NOMO-1 treated with dmso at 0.1 percent for 144 hours (cell line): ENCODE data around the gene DNAH2.

Experiments
- DNase-seq: peaks from one replicate; lab custom pipeline; 2025; ENCODE audit not compliant: unreplicated experiment; lab: John Stamatoyannopoulos, UW

Gene DNAH2

DNA sequence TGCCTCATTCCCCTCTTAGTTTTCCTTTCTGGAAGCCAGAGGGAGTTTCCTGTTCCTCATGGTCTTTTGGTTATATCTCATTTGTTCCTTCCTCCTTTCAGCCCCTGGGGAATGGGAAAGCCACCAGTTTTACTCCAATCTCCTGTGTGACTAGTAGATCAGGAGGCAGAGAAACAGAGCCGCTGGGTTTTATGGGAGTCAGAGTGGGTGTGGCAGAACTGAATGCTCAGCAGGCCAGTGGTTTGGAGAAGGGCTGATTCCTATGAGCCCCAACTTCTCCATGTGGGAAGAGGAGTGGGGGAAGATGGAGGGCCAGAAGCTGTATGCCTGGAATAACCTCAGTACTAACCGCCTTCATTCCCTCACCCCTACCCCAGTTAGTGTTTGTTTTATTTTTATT, 4.1 kb downstream of the DNAH2 start:
- DNase-seq: no peak

DNA sequence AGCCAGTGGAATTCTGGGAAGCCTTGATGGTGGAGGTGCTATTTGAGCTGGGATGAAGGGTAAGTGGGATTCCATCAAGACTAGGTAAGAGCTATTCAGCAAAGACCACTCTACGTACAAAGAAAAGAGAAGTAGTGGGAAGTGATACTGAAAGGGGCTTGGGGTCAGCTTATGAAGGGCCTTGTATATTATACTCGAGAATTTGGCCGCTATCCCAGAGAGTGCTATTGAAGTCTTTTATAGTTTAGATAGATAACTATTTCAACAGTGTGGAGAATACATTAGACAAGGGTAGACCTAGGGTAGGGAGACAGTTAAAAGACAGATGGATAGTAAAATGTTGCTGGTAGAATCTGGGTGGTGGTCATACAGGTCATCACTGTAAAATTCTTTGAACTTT, 10.3 kb downstream of the DNAH2 start:
- no peak for DNase-seq

GRCh38 chr17:7729816-7730215, 12.3 kb downstream of the DNAH2 start:
- DNase-seq: no peak

DNA sequence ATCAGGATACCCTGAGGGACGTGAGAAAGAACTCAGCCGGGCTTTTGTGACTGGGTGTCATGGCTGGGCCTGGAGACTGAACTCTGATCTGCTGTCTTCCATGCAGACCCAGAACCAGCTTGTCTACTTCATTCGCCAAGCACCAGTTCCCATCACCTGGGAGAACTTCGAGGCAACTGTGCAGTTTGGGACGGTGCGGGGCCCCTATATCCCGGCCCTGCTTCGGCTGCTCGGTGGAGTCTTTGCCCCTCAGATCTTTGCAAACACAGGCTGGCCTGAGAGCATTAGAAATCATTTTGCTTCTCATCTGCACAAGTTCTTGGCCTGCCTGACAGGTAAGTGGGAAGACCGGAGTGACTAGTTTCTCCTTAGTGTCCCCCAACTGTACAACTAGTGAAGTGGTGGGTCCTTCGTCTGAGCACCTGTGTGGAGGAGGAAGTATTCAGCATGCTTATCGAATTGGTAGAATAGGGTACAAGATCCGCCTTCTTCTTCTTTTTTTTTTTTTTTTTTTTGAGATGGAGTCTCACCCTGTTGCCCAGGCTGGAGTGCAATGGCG, 15.5 kb downstream of the DNAH2 start:
- DNase-seq: no peak

- no peak for DNase-seq
Observed at GRCh38 chr17:7737601-7738000, 20.1 kb downstream of the DNAH2 start.

- DNase-seq: no peak
Observed at GRCh38 chr17:7739746-7740145, 22.2 kb downstream of the DNAH2 start.

DNA sequence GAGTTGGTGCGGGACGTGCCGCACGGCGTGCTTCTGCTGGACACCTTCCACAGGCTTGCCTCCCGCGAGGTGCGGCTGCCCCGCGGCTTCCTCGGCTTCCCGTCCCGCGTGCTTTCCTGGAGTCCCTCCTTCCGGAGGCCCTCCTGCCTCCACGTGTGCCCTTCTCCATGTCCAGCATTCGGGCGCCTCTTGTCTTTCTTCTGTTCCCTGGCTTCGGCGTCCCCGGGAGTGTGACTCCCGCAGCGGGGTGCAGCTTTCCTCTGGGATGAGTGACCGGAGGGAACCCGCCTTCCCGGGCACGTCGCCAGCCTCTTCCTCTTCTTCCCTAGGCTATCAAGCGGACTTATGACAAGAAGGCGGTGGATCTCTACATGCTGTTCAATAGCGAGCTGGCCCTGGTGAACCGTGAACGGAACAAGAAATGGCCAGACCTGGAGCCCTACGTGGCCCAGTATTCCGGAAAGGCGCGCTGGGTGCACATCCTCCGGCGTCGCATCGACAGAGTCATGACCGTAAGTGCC, 23.0 kb downstream of the DNAH2 start:
- no peak for DNase-seq

GRCh38 chr17:7742729-7743128, 25.2 kb downstream of the DNAH2 start:
- DNase-seq: no peak

GRCh38 chr17:7744416-7744815, 26.9 kb downstream of the DNAH2 start:
- DNase-seq: peak; percentile 29

- DNase-seq: peak; percentile 32
Observed at GRCh38 chr17:7745748-7746470, 28.4 kb downstream of the DNAH2 start.

DNA sequence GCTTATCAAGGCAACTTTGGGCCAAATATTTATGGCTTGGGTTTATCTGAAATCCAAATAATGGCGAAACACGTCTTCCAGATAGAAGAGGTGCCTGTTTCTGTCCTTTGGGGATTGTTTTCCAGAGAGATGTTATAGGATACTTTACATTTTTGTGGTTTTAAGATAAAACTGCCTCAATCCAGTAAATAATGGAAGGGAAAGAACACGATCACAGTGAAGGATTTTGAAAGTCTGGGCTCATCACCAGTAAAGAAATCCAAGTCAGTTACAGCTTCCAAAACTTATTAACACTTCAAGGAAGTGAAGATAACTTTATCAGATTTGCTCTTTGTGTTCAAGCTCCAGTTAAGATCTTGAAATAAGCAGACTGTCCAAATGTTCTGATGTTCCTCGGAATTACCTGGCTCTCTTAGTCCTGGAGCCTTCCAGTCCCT, 30.1 kb downstream of the DNAH2 start:
- no peak for DNase-seq

- DNase-seq: no peak
Observed at GRCh38 chr17:7748076-7748775, 30.7 kb downstream of the DNAH2 start.

- DNase-seq: no peak
Observed at GRCh38 chr17:7750321-7750821, 32.8 kb downstream of the DNAH2 start.

- DNase-seq: no peak
Observed at GRCh38 chr17:7754656-7755055, 37.1 kb downstream of the DNAH2 start.

DNA sequence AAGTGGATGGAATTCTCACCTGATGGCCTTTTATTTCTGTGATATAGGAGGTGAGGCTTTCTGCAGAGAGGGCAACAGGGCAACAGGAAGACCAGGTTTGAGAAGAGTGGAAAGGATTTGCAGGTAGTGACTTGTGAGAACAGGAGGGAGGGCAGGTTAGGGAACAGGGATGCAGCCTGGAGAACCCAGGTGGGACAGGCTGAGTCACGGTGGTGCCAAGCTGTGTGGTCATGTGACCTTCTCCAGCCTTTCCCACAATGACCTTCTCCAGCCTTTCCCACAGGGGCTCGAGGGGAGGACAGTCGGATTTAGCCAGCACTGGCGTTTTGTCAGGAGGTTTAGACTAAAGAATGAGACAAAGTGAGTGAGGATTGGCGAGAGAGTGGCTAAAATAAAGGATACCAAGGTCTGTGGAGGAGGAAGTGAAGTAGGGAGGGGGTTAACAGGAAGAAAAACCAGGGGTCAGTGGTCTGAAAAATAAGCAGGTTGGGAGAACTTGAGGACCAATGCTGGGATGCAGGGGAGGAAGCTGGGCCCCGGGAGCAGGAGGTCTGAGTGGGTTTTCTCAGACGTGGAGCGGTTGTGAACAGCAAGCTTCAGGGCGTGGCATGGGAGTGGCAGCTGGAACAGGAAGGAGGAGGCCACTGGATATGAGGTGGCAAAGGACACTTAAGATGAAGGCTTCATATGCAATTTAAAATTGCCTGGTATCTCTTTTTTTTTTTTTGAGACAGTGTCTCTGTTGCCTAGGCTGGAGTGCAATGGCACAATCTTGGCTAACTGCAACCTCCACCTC, 37.7 kb downstream of the DNAH2 start:
- no peak for DNase-seq

DNA sequence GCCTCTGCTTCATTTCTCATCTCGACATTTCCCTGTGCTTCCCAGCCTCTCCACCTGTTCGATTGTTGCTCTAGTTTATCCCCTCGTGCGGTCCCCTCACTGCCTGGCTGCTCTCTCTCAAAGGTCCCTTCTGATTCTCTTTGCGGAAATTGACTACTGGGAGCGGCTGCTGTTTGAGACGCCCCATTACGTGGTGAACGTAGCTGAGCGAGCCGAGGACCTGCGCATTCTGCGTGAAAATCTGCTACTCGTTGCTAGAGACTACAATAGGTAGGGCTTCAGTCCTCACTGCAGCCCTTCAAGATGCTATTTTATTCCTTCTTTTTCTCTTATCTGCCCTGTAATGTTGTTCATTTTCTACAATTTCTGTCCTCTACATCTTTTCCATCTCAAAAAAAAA, 39.4 kb downstream of the DNAH2 start:
- no peak for DNase-seq

DNA sequence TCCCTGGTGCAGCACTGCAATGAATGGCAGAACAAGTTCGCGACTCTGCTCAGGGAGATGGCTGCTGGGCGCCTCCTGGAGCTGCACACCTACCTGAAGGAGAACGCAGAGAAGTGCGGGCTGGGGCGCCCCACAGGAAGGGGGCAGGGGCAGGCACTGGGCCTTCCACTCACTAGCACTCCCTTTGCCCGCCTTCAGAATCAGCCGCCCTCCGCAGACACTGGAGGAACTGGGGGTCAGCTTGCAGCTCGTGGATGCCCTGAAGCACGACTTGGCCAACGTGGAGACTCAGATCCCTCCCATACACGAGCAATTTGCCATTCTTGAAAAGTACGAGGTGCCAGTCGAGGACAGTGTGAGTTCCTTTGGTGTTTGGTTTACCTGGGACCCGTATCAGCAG, 46.4 kb downstream of the DNAH2 start:
- no peak for DNase-seq

DNA sequence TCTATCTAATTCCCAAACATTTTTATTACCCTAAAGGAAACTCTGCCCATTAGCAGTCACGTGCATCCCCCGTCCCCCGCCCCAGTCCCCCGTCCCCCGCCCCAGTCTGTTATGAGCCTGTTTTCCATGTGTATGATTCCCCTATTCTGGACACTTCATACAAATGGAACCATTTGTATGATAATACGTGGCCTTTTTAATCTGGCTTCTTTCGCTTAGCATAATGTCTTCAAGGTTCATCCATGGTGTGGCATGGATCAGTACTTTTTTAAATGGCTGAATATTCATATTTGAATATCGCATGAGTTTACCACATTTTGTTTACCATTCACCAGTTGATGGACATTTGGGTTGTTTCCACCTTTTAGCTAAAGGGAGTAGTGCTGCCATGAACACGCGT, 49.5 kb downstream of the DNAH2 start:
- DNase-seq: no peak

DNA sequence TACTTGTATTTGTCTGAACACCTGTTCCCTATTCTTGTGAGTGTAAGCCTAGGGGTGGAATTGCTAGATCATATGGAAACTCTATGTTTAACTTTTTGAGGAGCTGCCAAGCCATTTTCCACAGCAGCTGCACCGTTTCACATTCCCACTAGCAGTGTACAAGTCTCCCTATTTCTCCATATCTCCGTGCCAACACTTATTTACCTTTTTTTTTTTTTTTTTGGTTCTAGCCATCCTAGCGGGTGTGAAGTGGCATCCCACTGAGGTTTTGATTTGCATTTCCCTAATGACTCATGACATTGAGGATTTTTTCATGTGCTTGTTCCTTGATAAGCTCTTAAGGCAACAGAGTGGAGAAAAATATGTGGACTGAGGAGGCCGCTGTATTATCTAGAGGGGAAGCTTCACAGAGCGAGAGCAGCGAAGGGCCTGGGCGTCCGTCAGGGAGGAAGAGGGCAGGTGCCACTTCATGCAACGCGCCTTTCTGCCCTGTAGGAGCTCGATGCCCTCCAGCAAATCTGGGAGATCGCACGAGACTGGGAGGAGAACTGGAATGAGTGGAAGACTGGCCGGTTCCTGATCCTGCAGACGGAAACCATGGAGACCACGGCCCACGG, 50.0 kb downstream of the DNAH2 start:
- no peak for DNase-seq

- no peak for DNase-seq
Observed at GRCh38 chr17:7769854-7770253, 52.3 kb downstream of the DNAH2 start.

DNA sequence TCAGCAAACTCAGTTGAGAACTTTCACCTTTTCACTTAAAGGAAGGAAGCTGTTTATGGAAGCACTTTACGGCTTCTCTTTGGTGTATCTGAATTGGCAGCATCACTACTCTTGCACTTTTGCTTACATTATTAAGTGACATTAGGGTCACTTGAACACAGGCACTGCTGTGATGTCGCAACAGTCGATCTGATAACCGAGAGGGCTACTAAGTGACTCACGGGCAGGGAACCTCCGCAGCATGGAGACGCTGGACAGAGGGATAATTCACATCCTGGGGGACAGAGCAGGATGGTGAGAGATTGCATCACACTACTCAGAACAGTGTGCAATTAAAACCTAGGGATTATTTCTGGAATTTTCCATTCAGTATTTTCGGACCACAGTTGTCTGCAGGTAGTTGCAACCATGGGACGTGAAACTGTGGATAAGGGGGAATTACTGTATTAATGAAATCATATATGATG, 56.5 kb downstream of the DNAH2 start:
- DNase-seq: no peak
